GM12878 (cell line): Measurements from ENCODE around the gene SLCO2A1. TPM values are rescaled to one million over a fixed set of nuclear protein-coding genes. Genes with fewer than 3 reads are reported as not detected.

Source experiments
- ATAC-seq: fragments of 200-7000 bp; cut with Tn5 transposase; 3 replicates; pipeline ENCODE4 v1.9.1; 2020; ENCODE audit warnings: mild to moderate bottlenecking, moderate library complexity
- BruUV-seq: library from RNA; stranded (reverse); fragments of 400-500 nt; replicated peaks from 2 replicates; lab custom pipeline; 2021; lab: Mats Ljungman, UMichigan
- CTCF ChIA-PET: fragments of 300-600 bp; sonication (Branson Sonifier 250); formaldehyde crosslinking; extraction: SDS; loops from one replicate; lab custom pipeline; 2021; ENCODE audit warnings: inconsistent platforms; lab: Yijun Ruan, JAX
- POLR2A ChIA-PET: fragments of 350-600 bp; formaldehyde crosslinking; extraction: SDS; loops from one replicate; lab custom pipeline; 2021; ENCODE audit warnings: inconsistent platforms; lab: Charles Lee
- RAD21 ChIA-PET: fragments of 300-600 bp; sonication (Branson Sonifier 250); formaldehyde crosslinking; loops from one replicate; lab custom pipeline; 2023; ENCODE audit warnings: antibody characterized with exemption; ENCODE audit not compliant: unreplicated experiment; lab: Charles Lee
- SMC1A ChIA-PET: fragments of 300-600 bp; sonication (Branson Sonifier 250); formaldehyde crosslinking; loops from one replicate; lab custom pipeline; 2023; ENCODE audit not compliant: unreplicated experiment, uncharacterized antibody; lab: Charles Lee
- DNase-seq: peaks from one replicate; pipeline ENCODE4 v3.0.0-alpha.2; 2011; ENCODE audit warnings: low read depth, low spot score
- FAIRE-seq: peaks from 3 replicates; lab custom pipeline; 2011; peaks lifted over from hg19 to GRCh38; lab: Jason Lieb, UNC
- H2AFZ ChIP-seq: 2 replicates; pipeline ENCODE4 v1.6.0; 2011; ENCODE audit warnings: low read depth, low read length, control low read depth; ENCODE audit not compliant: control insufficient read depth
- H3K27ac ChIP-seq: 2 replicates; pipeline ENCODE4 v1.5.1; 2011; ENCODE audit warnings: control low read depth; ENCODE audit not compliant: control insufficient read depth, insufficient read depth
- H3K27me3 ChIP-seq, 2 experiments: replicated peaks in 1 of 2; 2 replicates each; pipeline versions ENCODE4 v1.6.0 to v1.6.1; 2011; ENCODE audit warnings: low read length in 1 of 2; ENCODE audit not compliant: control insufficient read depth in 2 of 2, insufficient read depth in 2 of 2
- H3K36me3 ChIP-seq, 2 experiments: 2 replicates each; pipeline ENCODE4 v1.5.1; 2011; ENCODE audit warnings: low read length in 1 of 2; ENCODE audit not compliant: control insufficient read depth in 2 of 2, insufficient read depth in 2 of 2
- H3K4me1 ChIP-seq: 2 replicates; pipeline ENCODE4 v1.6.1; 2011; ENCODE audit warnings: mild to moderate bottlenecking, low read length, moderate library complexity, mixed read lengths; ENCODE audit not compliant: control insufficient read depth, insufficient read depth
- H3K4me2 ChIP-seq: 2 replicates; pipeline ENCODE4 v1.6.0; 2011; ENCODE audit warnings: control low read depth; ENCODE audit not compliant: control insufficient read depth, insufficient read depth
- H3K4me3 ChIP-seq: fragments of 200-600 bp; sonication (generic); 2 replicates; pipeline ENCODE4 v1.5.1; 2016
- H3K79me2 ChIP-seq: 2 replicates; pipeline ENCODE4 v1.6.0; 2011; ENCODE audit warnings: low read length; ENCODE audit not compliant: control insufficient read depth, insufficient read depth
- H3K9ac ChIP-seq: 2 replicates; pipeline ENCODE4 v1.8.0; 2011; ENCODE audit warnings: low read length, control low read depth, mixed read lengths; ENCODE audit not compliant: control insufficient read depth, insufficient read depth
- H3K9me3 ChIP-seq: replicated peaks from 3 replicates; pipeline ENCODE4 v1.5.1; 2011; ENCODE audit warnings: mild to moderate bottlenecking, low read length; ENCODE audit not compliant: control insufficient read depth, insufficient read depth
- H4K20me1 ChIP-seq: 2 replicates; pipeline ENCODE4 v1.6.0; 2011; ENCODE audit not compliant: control insufficient read depth, insufficient read depth
- RELB ChIP-seq: fragments of 450-650 bp; IDR thresholded peaks from 2 replicates; pipeline ENCODE4 v1.6.1; 2017; ENCODE audit warnings: low read depth, mild to moderate bottlenecking, moderate library complexity
- SIX5 ChIP-seq: IDR thresholded peaks from 2 replicates; pipeline ENCODE4 v1.6.1; 2011; ENCODE audit warnings: mild to moderate bottlenecking, low read depth, low read length, moderate library complexity; ENCODE audit not compliant: severe bottlenecking
- WGBS: methylation state at CpG from one replicate; pipeline ENCODE4 v1.1.6; 2016; ENCODE audit warnings: low lambda C conversion rate; ENCODE audit not compliant: insufficient replicate concordance, insufficient coverage; ENCODE audit errors: missing lambda C conversion rate; 5-methylcytosine and 5-hydroxymethylcytosine counted together
- in situ Hi-C: fragments of 300-500 bp; cut with MboI; formaldehyde crosslinking; loops from 9 replicates; pipeline ENCODE4 v1.14.3; 2018; ENCODE audit warnings: mixed read lengths
- intact Hi-C: fragments of 100-400 bp; cut with micrococcal nuclease; formaldehyde crosslinking; loops from one replicate; pipeline ENCODE4 v1.14.2; 2022; ENCODE audit not compliant: unreplicated experiment
- polyA plus RNA-seq, 11 experiments: library from polyadenylated mRNA; depleted of rRNA in 4 of 11; unstranded in 6 of 11; stranded (reverse) in 5 of 11; fragments of >200 nt; fragmentation: Nextera tagmentation in 4 of 11; fragmentation: Illumina TruSeq in 1 of 11; extraction: Ambion mirVana in 4 of 11; extraction: Trizol in 1 of 11; gene quantifications; 1 replicate in 1 of 11; 2 replicates in 10 of 11; pipeline versions ENCODE4 v1.2.1 to v1.2.3, GENCODE V29; 2011 to 2016; ENCODE audit warnings: inconsistent platforms in 2 of 11, missing spikeins in 2 of 11, low read depth in 1 of 11
- total RNA-seq, 4 experiments: library from RNA; depleted of rRNA in 3 of 4; stranded (reverse); fragments of >200 nt in 3 of 4; fragmentation: Illumina TruSeq in 1 of 4; extraction: Trizol in 1 of 4; gene quantifications; 2 replicates each; pipeline versions ENCODE4 v1.2.1 to v1.2.3, GENCODE V29; 2013 to 2021
- TF ChIP-seq, protein P1 (sequence below): IDR thresholded peaks from 2 replicates; pipeline ENCODE4 v1.6.1; 2012; ENCODE audit warnings: improper control_type of control experiment, low read depth, low read length; ENCODE audit not compliant: insufficient replicate concordance

SLCO2A1 gene
- total and polyA plus RNA-seq, 10 of the 15 experiments (the other 5 are each of a cell fraction or from before 2014, with no cell fraction given): 0.05 TPM; not detected in 9

DNA sequence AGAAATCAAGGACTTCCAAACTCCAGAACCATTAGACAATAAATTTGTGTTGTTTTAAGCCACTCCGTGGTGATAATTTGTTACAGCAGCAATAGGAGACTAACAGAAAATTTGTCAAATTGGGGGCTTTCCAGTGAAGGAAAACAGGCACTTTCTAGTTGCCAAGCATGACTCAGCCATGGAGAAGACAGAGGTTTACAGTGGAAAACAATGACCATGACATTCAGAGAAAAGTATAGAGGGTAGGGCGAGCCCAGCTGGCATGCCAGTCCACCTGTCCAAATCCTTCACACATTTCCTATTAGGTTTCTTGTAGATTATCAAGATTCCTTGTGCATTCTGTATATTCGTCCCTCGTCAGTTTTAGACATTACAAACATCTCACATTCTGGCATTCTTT, 24.9 kb downstream of the SLCO2A1 start:
- ChIA-PET POLR2A (no interaction called here), SMC1A (no interaction called here)
- no peak overlapping the region for H3K9ac ChIP-seq
- no peak for ATAC-seq
- no peak overlapping the region for H3K4me2 ChIP-seq
- no peak overlapping the region for H2AFZ ChIP-seq
- no peaks in the 10 kb centered on the region for H3K36me3 ChIP-seq
- 35% methylated on average over 4 of the region's 4 CpGs for WGBS
- BruUV-seq: no TSS peak
- intact Hi-C loops: no loop called here
- H3K4me3 ChIP-seq: no peak overlapping the region
- no peaks in the 10 kb centered on the region; a peak in 2 of 4 replicates for H3K27me3 ChIP-seq
- TF ChIP-seq, protein P1, sequence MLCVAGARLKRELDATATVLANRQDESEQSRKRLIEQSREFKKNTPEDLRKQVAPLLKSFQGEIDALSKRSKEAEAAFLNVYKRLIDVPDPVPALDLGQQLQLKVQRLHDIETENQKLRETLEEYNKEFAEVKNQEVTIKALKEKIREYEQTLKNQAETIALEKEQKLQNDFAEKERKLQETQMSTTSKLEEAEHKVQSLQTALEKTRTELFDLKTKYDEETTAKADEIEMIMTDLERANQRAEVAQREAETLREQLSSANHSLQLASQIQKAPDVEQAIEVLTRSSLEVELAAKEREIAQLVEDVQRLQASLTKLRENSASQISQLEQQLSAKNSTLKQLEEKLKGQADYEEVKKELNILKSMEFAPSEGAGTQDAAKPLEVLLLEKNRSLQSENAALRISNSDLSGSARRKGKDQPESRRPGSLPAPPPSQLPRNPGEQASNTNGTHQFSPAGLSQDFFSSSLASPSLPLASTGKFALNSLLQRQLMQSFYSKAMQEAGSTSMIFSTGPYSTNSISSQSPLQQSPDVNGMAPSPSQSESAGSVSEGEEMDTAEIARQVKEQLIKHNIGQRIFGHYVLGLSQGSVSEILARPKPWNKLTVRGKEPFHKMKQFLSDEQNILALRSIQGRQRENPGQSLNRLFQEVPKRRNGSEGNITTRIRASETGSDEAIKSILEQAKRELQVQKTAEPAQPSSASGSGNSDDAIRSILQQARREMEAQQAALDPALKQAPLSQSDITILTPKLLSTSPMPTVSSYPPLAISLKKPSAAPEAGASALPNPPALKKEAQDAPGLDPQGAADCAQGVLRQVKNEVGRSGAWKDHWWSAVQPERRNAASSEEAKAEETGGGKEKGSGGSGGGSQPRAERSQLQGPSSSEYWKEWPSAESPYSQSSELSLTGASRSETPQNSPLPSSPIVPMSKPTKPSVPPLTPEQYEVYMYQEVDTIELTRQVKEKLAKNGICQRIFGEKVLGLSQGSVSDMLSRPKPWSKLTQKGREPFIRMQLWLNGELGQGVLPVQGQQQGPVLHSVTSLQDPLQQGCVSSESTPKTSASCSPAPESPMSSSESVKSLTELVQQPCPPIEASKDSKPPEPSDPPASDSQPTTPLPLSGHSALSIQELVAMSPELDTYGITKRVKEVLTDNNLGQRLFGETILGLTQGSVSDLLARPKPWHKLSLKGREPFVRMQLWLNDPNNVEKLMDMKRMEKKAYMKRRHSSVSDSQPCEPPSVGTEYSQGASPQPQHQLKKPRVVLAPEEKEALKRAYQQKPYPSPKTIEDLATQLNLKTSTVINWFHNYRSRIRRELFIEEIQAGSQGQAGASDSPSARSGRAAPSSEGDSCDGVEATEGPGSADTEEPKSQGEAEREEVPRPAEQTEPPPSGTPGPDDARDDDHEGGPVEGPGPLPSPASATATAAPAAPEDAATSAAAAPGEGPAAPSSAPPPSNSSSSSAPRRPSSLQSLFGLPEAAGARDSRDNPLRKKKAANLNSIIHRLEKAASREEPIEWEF: no peak
- TF ChIP-seq RELB (no peak), SIX5 (no peak)
- TF ChIP-seq, all 136 proteins: peak for 0
- ChIA-PET RAD21 (no interaction called here), CTCF (no interaction called here)
- DNase-seq: no peak
- Histone ChIP-seq H3K27ac (no peak overlapping the region), H3K79me2 (no peaks in the 10 kb centered on the region), H3K9me3 (no peaks in the 10 kb centered on the region), H3K4me1 (no peaks in the 10 kb centered on the region), H4K20me1 (no peaks in the 10 kb centered on the region)
- in situ Hi-C loops: no loop called here
- no peak for FAIRE-seq
